ENCODE data around the gene AP5S1. TPM values are rescaled to one million over a fixed set of nuclear protein-coding genes. Genes with fewer than 3 reads are reported as not detected.

AP5S1 gene
- total RNA-seq, 6 experiments from 2014 or later, result 17.7 to 21.7 (median 19.4) TPM

DNA sequence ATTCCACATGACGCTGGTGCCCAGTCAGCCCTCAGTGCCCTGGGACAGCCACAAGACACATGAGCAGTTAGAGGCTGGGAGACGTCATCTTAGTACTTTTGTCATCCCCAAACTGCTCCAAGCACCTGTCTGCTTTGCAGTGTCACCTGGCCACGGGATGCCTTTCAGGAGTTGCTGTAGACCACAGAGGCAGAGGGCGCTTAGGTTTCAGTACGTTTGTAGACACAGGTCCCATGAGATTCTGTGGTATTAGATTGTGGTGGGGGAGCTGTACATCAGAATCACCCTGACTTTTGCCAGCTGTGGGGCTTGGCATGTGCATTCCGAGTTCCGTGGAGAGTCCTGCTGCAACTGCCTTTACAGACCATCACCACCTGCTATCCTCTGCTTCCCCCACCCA is 43.0 kb downstream of the AP5S1 start:
- no peak for TF ChIP-seq CTCF (IDR thresholded peaks at IDR 0.05)
- no peak for DNase-seq
- Mint-ChIP-seq H3K4me1 (ENCODE audit: low read depth) (no peaks in the 10 kb centered on the region), H3K9me3 (no peaks in the 10 kb centered on the region), H3K4me3 (no peak overlapping the region), H3K27me3 (ENCODE audit: insufficient read depth) (peaks cover 2% of the 10 kb centered on the region; the same call in 1 of the 2 replicates), H3K36me3 (ENCODE audit: low read depth) (peaks cover 35% of the 10 kb centered on the region), H3K27ac (no peak overlapping the region)

DNA sequence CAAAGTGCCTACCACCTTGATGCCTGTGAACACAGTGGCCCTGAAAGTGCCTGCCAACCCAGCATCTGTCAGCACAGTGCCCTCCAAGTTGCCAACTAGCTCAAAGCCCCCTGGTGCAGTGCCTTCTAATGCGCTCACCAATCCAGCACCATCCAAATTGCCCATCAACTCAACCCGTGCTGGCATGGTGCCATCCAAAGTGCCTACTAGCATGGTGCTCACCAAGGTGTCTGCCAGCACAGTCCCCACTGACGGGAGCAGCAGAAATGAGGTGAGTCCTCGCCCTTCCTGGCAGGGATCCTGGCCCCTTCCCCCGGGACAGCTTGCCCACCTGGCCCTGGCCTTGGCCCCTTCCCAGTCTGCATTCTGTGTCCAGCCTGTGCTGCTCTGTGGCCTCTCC is 44.2 kb downstream of the AP5S1 start:
- no peak overlapping the region for H3K4me3 Mint-ChIP-seq
- no peaks in the 10 kb centered on the region for H3K4me1 Mint-ChIP-seq (ENCODE audit: low read depth)
- peaks cover 35% of the 10 kb centered on the region for H3K36me3 Mint-ChIP-seq (ENCODE audit: low read depth)
- no peak overlapping the region for H3K27ac Mint-ChIP-seq
- no peaks in the 10 kb centered on the region for H3K9me3 Mint-ChIP-seq
- no peak for TF ChIP-seq CTCF (IDR thresholded peaks at IDR 0.05)
- no peak for DNase-seq
- no peaks in the 10 kb centered on the region; the same call in 1 of the 2 replicates for H3K27me3 Mint-ChIP-seq (ENCODE audit: insufficient read depth)

- Mint-ChIP-seq H3K4me1 (ENCODE audit: low read depth) (peaks cover 2% of the 10 kb centered on the region; the same call in 1 of the 2 replicates), H3K27ac (no peak overlapping the region), H3K36me3 (ENCODE audit: low read depth) (peaks cover 35% of the 10 kb centered on the region), H3K27me3 (ENCODE audit: insufficient read depth) (peaks cover under 1% of the 10 kb centered on the region; the same call in 1 of the 2 replicates), H3K9me3 (no peaks in the 10 kb centered on the region), H3K4me3 (no peak overlapping the region)
- TF ChIP-seq CTCF (IDR thresholded peaks at IDR 0.05), result no peak
- DNase-seq, result no peak
These were observed 45.0 kb downstream of the AP5S1 start for GRCh38 chr20:3865152-3865886.

DNA sequence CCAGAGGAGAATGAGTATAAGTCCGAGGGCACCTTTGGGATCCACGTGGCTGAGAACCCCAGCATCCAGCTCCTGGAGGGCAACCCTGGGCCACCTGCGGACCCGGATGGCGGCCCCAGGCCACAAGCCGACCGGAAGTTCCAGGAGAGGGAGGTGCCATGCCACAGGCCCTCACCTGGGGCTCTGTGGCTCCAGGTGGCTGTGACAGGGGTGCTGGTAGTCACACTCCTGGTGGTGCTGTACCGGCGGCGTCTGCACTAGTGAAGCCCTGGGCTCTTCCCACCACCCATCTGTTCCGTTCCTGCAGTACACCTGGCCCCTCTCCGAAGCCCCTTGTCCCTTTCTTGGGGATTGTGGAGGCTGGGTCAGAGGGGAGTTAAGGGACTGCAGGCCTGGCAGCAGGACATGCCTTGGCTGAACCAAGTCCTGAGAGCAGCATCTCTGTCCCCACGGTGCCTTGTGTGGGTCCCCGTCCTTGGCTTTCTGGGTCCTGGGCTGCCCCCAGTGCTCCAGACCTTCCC is 45.6 kb downstream of the AP5S1 start:
- H3K27ac Mint-ChIP-seq, result no peak overlapping the region
- H3K36me3 Mint-ChIP-seq (ENCODE audit: low read depth), result peaks cover 41% of the 10 kb centered on the region
- DNase-seq, result no peak
- no peak for TF ChIP-seq CTCF (IDR thresholded peaks at IDR 0.05)
- no peaks in the 10 kb centered on the region for H3K9me3 Mint-ChIP-seq
- H3K27me3 Mint-ChIP-seq (ENCODE audit: insufficient read depth), result peaks cover 3% of the 10 kb centered on the region
- no peak overlapping the region for H3K4me3 Mint-ChIP-seq
- peaks cover 9% of the 10 kb centered on the region for H3K4me1 Mint-ChIP-seq (ENCODE audit: low read depth)

DNA sequence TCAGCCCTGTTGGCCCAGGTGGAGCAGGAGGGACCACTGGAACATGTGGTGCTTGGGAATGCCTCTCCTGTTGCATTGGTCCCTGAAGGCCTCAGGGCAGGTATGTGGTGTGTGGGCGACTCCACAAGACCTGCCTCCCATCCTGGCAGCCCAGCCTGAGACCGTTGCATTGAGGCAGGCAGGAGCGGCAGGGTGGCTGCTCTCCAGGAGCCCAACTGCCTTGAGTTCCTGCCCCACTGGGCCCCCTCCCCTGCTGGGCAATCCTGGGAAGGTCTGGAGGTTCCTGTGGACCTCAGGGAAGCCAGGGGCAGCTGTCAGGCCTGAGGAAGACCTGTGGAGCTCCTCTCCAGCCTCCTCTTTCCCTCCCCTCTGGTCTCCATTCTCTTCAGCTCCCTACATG is 46.1 kb downstream of the AP5S1 start:
- H3K27ac Mint-ChIP-seq, result no peak overlapping the region
- H3K4me3 Mint-ChIP-seq, result no peak overlapping the region
- DNase-seq, result no peak
- H3K4me1 Mint-ChIP-seq (ENCODE audit: low read depth), result peaks cover 14% of the 10 kb centered on the region
- H3K27me3 Mint-ChIP-seq (ENCODE audit: insufficient read depth), result peaks cover 3% of the 10 kb centered on the region
- H3K9me3 Mint-ChIP-seq, result no peaks in the 10 kb centered on the region
- peaks cover 37% of the 10 kb centered on the region for H3K36me3 Mint-ChIP-seq (ENCODE audit: low read depth)
- TF ChIP-seq CTCF (IDR thresholded peaks at IDR 0.05), result no peak

Data from HFFc6 (cell line).